Measurements from ENCODE around the gene LPAR1. TPM values are rescaled to one million over a fixed set of nuclear protein-coding genes. Genes with fewer than 3 reads are reported as not detected.

LPAR1 gene
- total RNA-seq, 2 donors from 2014 or later = 5.0 to 5.9 TPM

DNA sequence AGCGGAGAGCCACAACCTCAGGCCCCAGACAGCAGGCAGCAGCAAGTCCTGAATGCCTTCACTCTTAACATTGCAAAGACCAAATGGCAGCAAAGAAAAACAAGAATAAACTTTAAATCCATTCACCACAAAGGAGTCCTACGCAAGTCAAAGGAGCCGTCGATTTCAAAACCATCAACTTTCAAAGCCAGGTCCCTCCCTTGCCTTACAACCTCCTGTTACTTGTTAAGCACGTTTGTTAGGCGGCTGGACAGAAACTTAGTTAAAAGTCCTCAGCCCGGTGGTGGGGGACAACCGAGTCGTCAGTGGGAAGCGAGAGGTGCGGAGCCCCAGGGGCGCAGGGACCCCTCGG, 938 bp downstream of the LPAR1 start:
- Histone ChIP-seq H3K4me3 (ENCODE audit: low read length) (peak overlapping the region; percentile 81), H3K9ac (ENCODE audit: extremely low read depth, low read length, poor library complexity, severe bottlenecking) (peak overlapping the region; percentile 44), H3K36me3 (ENCODE audit: control insufficient read depth, insufficient read depth, low read length) (no peaks in the 10 kb centered on the region), H3K27me3 (ENCODE audit: control insufficient read depth, insufficient read depth, low read length, poor library complexity, severe bottlenecking) (peaks cover 19% of the 10 kb centered on the region), H3K4me1 (ENCODE audit: control insufficient read depth, insufficient read depth, low read length) (peaks cover 5% of the 10 kb centered on the region), H3K9me3 (ENCODE audit: control insufficient read depth, low read length) (no peaks in the 10 kb centered on the region), H3K27ac (ENCODE audit: low read depth, low read length) (no peak overlapping the region)
- no peak for TF ChIP-seq CTCF (conservative IDR thresholded peaks at IDR 0.05)
- 0 to 4% methylated on average over 4 to 13 of the region's 13 CpGs for WGBS, 2 experiments (ENCODE audit: insufficient coverage in 1 of 2, insufficient read length in 1 of 2)
- no peak overlapping the region for H3K27ac Mint-ChIP-seq
- no peaks in the 10 kb centered on the region for H3K9me3 Mint-ChIP-seq
- no peaks in the 10 kb centered on the region for H3K36me3 Mint-ChIP-seq (ENCODE audit: low read depth)
- no peak for DNase-seq
- H3K4me1 Mint-ChIP-seq = peaks cover 23% of the 10 kb centered on the region
- peak overlapping the region; percentile 56 for H3K4me3 Mint-ChIP-seq
- peaks cover 40% of the 10 kb centered on the region for H3K27me3 Mint-ChIP-seq (ENCODE audit: insufficient read depth)

DNA sequence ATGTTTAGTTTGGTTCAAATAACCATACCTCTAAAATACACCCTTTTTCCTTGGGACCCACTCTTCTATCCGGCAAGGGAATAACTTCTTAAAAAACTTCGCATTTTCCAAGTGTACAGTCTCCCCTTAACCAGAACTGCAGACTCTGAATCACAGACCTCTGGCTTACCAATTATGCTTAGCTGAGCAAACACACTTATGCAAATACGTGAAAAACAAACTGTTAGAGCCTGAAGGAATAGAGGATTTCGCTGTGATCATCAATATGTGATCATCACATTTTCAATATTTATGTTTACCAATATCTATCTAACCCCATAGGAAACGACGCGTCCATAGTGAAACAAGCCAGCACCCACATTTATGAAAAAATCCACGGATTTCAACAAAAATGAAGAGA, 1.3 kb downstream of the LPAR1 start:
- Mint-ChIP-seq H3K27ac (no peak overlapping the region), H3K4me1 (peaks cover 23% of the 10 kb centered on the region), H3K27me3 (ENCODE audit: insufficient read depth) (peaks cover 40% of the 10 kb centered on the region), H3K9me3 (no peaks in the 10 kb centered on the region), H3K4me3 (peak overlapping the region; percentile 56), H3K36me3 (ENCODE audit: low read depth) (no peaks in the 10 kb centered on the region)
- peaks cover 19% of the 10 kb centered on the region for H3K27me3 ChIP-seq (ENCODE audit: control insufficient read depth, insufficient read depth, low read length, poor library complexity, severe bottlenecking)
- 8 to 21% methylated on average over 2 to 8 of the region's 8 CpGs for WGBS, 2 experiments (ENCODE audit: insufficient coverage in 1 of 2, insufficient read length in 1 of 2)
- H3K27ac ChIP-seq (ENCODE audit: low read depth, low read length) = no peak overlapping the region
- no peak for DNase-seq
- H3K4me3 ChIP-seq (ENCODE audit: low read length) = peak overlapping the region; percentile 81
- TF ChIP-seq CTCF (conservative IDR thresholded peaks at IDR 0.05) = no peak
- no peaks in the 10 kb centered on the region for H3K9me3 ChIP-seq (ENCODE audit: control insufficient read depth, low read length)
- no peaks in the 10 kb centered on the region for H3K36me3 ChIP-seq (ENCODE audit: control insufficient read depth, insufficient read depth, low read length)
- H3K4me1 ChIP-seq (ENCODE audit: control insufficient read depth, insufficient read depth, low read length) = peaks cover 5% of the 10 kb centered on the region
- peak overlapping the region; percentile 44 for H3K9ac ChIP-seq (ENCODE audit: extremely low read depth, low read length, poor library complexity, severe bottlenecking)

GRCh38 chr9:111036429-111036789, 1.9 kb downstream of the LPAR1 start:
- Histone ChIP-seq H3K27me3 (ENCODE audit: control insufficient read depth, insufficient read depth, low read length, poor library complexity, severe bottlenecking) (peaks cover 19% of the 10 kb centered on the region), H3K9me3 (ENCODE audit: control insufficient read depth, low read length) (no peaks in the 10 kb centered on the region), H3K36me3 (ENCODE audit: control insufficient read depth, insufficient read depth, low read length) (no peaks in the 10 kb centered on the region), H3K4me3 (ENCODE audit: low read length) (peak overlapping the region; percentile 81), H3K9ac (ENCODE audit: extremely low read depth, low read length, poor library complexity, severe bottlenecking) (no peak overlapping the region), H3K4me1 (ENCODE audit: control insufficient read depth, insufficient read depth, low read length) (peaks cover 5% of the 10 kb centered on the region), H3K27ac (ENCODE audit: low read depth, low read length) (no peak overlapping the region)
- Mint-ChIP-seq H3K27me3 (ENCODE audit: insufficient read depth) (peaks cover 36% of the 10 kb centered on the region), H3K9me3 (no peaks in the 10 kb centered on the region), H3K4me1 (peaks cover 23% of the 10 kb centered on the region), H3K4me3 (peak overlapping the region; percentile 56), H3K36me3 (ENCODE audit: low read depth) (no peaks in the 10 kb centered on the region), H3K27ac (no peak overlapping the region)
- WGBS, 2 experiments (ENCODE audit: insufficient coverage in 1 of 2, insufficient read length in 1 of 2) = 1% methylated on average over 15 of the region's 15 CpGs; no CpG with 5 or more reads in 1 of the 2 experiments
- peak; percentile 93 for DNase-seq
- peak; percentile 89 for TF ChIP-seq CTCF (conservative IDR thresholded peaks at IDR 0.05)

Measured in endodermal cell (in vitro differentiated cells).